Measurements from ENCODE around the gene SERPINE2.
"Not testable (repeated sequence)": the region's sequence is repeated elsewhere in the genome, so short reads cannot be mapped to it uniquely, and the experiment has no call there.

SERPINE2 gene

DNA sequence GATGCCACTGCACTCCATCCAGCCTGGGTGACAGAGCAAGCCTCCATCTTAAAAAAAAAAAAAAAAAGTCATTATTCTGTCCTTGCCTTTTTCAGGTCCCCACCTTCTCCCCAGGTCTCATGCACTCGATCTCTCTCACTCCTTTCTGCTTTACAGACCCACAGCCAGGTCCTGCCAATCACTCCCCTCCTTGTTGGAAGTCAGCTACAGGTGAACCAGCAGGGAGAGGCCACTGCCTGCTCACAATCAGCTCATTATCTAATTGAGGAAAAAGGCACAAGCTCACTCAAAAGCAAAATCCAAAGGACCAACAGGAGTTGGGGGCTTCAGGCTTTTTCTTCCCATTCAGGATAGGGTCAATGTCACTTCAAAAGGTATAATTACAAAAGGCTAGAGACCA is 96.0 kb downstream of the SERPINE2 start:
- Histone ChIP-seq H3K27me3 (ENCODE audit: insufficient read depth, low read length) (no peaks in the 10 kb centered on the region), H3K36me3 (ENCODE audit: insufficient read depth, low read length) (no peaks in the 10 kb centered on the region), H3K79me2 (ENCODE audit: insufficient read depth, low read length) (no peaks in the 10 kb centered on the region), H3K9me2 (ENCODE audit: low read depth, low read length) (no peaks in the 10 kb centered on the region), H3K27ac (ENCODE audit: low read depth, low read length, poor library complexity, severe bottlenecking) (no peak overlapping the region), H3F3A (ENCODE audit: insufficient read depth, low read length) (no peaks in the 10 kb centered on the region), H3K4me3 (ENCODE audit: low read depth, low read length, poor library complexity, severe bottlenecking) (no peak overlapping the region), H3K4me1 (ENCODE audit: insufficient read depth, low read length, severe bottlenecking) (peaks cover 16% of the 10 kb centered on the region), H2AFZ (ENCODE audit: low read length) (no peak overlapping the region), H4K20me1 (ENCODE audit: insufficient read depth, low read length) (no peaks in the 10 kb centered on the region), H3K4me2 (ENCODE audit: low read length) (no peak overlapping the region), H3K9me3 (ENCODE audit: low read length) (no peaks in the 10 kb centered on the region), H3K9ac (ENCODE audit: low read length) (no peak overlapping the region)
- TF ChIP-seq, protein P1, sequence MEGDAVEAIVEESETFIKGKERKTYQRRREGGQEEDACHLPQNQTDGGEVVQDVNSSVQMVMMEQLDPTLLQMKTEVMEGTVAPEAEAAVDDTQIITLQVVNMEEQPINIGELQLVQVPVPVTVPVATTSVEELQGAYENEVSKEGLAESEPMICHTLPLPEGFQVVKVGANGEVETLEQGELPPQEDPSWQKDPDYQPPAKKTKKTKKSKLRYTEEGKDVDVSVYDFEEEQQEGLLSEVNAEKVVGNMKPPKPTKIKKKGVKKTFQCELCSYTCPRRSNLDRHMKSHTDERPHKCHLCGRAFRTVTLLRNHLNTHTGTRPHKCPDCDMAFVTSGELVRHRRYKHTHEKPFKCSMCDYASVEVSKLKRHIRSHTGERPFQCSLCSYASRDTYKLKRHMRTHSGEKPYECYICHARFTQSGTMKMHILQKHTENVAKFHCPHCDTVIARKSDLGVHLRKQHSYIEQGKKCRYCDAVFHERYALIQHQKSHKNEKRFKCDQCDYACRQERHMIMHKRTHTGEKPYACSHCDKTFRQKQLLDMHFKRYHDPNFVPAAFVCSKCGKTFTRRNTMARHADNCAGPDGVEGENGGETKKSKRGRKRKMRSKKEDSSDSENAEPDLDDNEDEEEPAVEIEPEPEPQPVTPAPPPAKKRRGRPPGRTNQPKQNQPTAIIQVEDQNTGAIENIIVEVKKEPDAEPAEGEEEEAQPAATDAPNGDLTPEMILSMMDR (IDR thresholded peaks at IDR 0.05; ENCODE audit: low read length) = no peak
- no peak for TF ChIP-seq EZH2 (IDR thresholded peaks at IDR 0.05; ENCODE audit: borderline replicate concordance, low read length)

DNA sequence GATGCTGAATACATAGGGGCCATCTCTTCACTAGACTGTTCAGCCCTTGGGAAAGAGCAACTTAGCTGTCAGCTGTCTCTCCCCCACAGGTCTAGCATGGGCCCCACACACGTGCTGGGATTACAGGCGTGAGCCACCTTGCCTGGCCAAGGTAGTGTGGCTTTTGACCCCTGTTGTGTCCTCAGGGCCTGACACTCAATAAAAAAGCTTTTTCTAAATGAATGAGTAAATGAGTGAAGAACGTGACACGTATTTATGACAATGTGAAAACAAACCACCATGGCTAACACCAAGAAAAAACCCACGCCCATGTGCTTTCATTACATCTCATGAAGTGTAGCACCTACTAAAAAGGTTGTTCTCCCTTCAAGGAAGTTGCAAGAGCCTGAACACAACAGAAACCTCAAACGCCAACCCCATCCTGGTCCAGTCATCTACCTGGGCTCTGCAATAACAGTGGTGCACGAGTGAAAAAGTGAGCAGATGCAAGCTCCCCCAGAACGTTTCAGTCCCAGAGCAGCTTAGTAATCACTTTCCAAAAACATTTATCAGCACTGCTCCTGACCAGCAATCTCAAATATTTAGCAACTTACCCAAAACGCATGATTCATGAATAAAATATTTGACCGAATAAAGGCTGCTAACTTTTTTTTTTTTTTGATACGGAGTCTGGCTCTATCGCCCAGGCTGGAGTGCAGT is 97.4 kb downstream of the SERPINE2 start:
- Histone ChIP-seq H3K27ac (ENCODE audit: low read depth, low read length, poor library complexity, severe bottlenecking) (no peak overlapping the region), H4K20me1 (ENCODE audit: insufficient read depth, low read length) (no peaks in the 10 kb centered on the region), H2AFZ (ENCODE audit: low read length) (no peak overlapping the region), H3F3A (ENCODE audit: insufficient read depth, low read length) (no peaks in the 10 kb centered on the region), H3K9me3 (ENCODE audit: low read length) (no peaks in the 10 kb centered on the region), H3K9me2 (ENCODE audit: low read depth, low read length) (no peaks in the 10 kb centered on the region), H3K4me1 (ENCODE audit: insufficient read depth, low read length, severe bottlenecking) (peaks cover 16% of the 10 kb centered on the region), H3K36me3 (ENCODE audit: insufficient read depth, low read length) (no peaks in the 10 kb centered on the region), H3K4me3 (ENCODE audit: low read depth, low read length, poor library complexity, severe bottlenecking) (no peak overlapping the region), H3K79me2 (ENCODE audit: insufficient read depth, low read length) (no peaks in the 10 kb centered on the region), H3K4me2 (ENCODE audit: low read length) (no peak overlapping the region), H3K27me3 (ENCODE audit: insufficient read depth, low read length) (no peaks in the 10 kb centered on the region), H3K9ac (ENCODE audit: low read length) (no peak overlapping the region)
- TF ChIP-seq, protein P1 (IDR thresholded peaks at IDR 0.05; ENCODE audit: low read length) = no peak
- TF ChIP-seq EZH2 (IDR thresholded peaks at IDR 0.05; ENCODE audit: borderline replicate concordance, low read length) = no peak

DNA sequence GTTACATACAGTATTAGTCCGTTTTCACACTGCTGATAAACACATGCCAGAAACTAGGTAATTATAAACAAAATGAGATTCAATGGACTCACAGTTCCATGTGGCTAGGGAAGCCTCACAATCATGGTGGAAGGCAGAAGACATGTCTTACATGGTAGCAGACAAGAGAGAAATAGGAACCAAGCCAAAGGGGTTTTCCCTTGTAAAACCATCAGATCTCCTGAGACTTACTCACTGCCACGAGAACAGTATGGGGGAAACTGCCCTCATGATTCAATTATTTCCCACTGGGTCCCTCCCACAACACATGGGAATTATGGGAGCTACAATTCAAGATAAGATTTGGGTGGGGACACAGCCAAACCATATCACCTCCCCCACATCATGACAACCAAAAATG is 99.6 kb downstream of the SERPINE2 start:
- not testable (repeated sequence) for H3K4me3 ChIP-seq (ENCODE audit: low read depth, low read length, poor library complexity, severe bottlenecking); H3K9ac ChIP-seq (ENCODE audit: low read length); H3K4me2 ChIP-seq (ENCODE audit: low read length); H3K9me2 ChIP-seq (ENCODE audit: low read depth, low read length); H3F3A ChIP-seq (ENCODE audit: insufficient read depth, low read length); H3K27me3 ChIP-seq (ENCODE audit: insufficient read depth, low read length); H3K36me3 ChIP-seq (ENCODE audit: insufficient read depth, low read length); H3K4me1 ChIP-seq (ENCODE audit: insufficient read depth, low read length, severe bottlenecking); H3K27ac ChIP-seq (ENCODE audit: low read depth, low read length, poor library complexity, severe bottlenecking); H3K79me2 ChIP-seq (ENCODE audit: insufficient read depth, low read length); H2AFZ ChIP-seq (ENCODE audit: low read length); H4K20me1 ChIP-seq (ENCODE audit: insufficient read depth, low read length); H3K9me3 ChIP-seq (ENCODE audit: low read length)

DNA sequence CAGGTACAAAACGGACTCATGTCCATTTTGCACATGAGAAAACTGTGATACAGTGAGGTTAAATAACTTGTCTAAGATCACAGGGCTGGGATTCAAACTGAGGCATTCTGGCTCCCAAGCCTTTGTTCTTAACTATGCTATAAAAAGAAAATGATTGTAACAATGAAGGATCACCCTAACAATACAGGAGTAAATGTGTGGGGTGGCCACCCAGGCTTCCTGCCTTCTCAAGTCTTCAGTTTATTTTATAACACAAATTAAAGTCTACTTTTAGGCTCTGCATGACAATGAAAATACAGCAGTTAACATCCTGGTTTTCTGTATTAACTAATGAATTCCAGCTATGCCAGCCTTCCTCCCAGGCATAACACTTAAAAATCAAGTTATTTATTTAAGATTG is 101.6 kb downstream of the SERPINE2 start:
- no peaks in the 10 kb centered on the region for H3K79me2 ChIP-seq (ENCODE audit: insufficient read depth, low read length)
- H4K20me1 ChIP-seq (ENCODE audit: insufficient read depth, low read length) = no peaks in the 10 kb centered on the region
- H3K9ac ChIP-seq (ENCODE audit: low read length) = no peak overlapping the region
- no peaks in the 10 kb centered on the region for H3K36me3 ChIP-seq (ENCODE audit: insufficient read depth, low read length)
- H3F3A ChIP-seq (ENCODE audit: insufficient read depth, low read length) = no peaks in the 10 kb centered on the region
- H3K4me2 ChIP-seq (ENCODE audit: low read length) = no peak overlapping the region
- H2AFZ ChIP-seq (ENCODE audit: low read length) = no peak overlapping the region
- H3K4me1 ChIP-seq (ENCODE audit: insufficient read depth, low read length, severe bottlenecking) = no peaks in the 10 kb centered on the region
- no peak overlapping the region for H3K4me3 ChIP-seq (ENCODE audit: low read depth, low read length, poor library complexity, severe bottlenecking)
- no peak overlapping the region for H3K27ac ChIP-seq (ENCODE audit: low read depth, low read length, poor library complexity, severe bottlenecking)
- H3K9me3 ChIP-seq (ENCODE audit: low read length) = no peaks in the 10 kb centered on the region
- no peaks in the 10 kb centered on the region for H3K9me2 ChIP-seq (ENCODE audit: low read depth, low read length)
- H3K27me3 ChIP-seq (ENCODE audit: insufficient read depth, low read length) = no peaks in the 10 kb centered on the region
- TF ChIP-seq, protein P1 (IDR thresholded peaks at IDR 0.05; ENCODE audit: low read length) = no peak
- TF ChIP-seq EZH2 (IDR thresholded peaks at IDR 0.05; ENCODE audit: borderline replicate concordance, low read length) = no peak

Data from OCI-LY1 (cell line).